ENCODE results near the gene TRPM1.

DNA sequence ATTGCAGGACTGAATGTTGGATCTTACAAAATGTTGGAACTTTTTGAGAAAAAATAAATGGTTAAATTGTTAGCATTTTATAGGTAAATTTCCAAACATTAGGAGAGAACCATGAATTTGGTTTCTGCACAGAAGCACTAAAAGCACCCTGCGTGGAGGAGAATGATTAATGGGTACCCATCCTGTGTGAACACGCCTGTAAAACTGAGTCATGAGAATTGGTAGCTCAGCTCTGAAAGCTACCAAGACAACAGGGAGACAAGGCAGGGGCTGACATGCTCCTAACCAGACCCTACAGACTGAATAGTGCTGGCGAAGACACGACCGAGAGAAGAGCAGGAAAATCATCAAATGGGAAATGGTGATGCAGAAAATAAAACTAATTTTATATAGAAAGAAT lies 77.7 kb downstream of the TRPM1 start:
- TF ChIP-seq POLR2AphosphoS5 (IDR thresholded peaks at IDR 0.05; ENCODE audit: low read depth, low read length): no peak
- TF ChIP-seq SIN3A (IDR thresholded peaks at IDR 0.05; ENCODE audit: borderline replicate concordance, insufficient read depth, low read length): no peak
